ENCODE results near the gene C9orf43. TPM values are rescaled to one million over a fixed set of nuclear protein-coding genes. Genes with fewer than 3 reads are reported as not detected.
"Not testable (repeated sequence)": the region's sequence is repeated elsewhere in the genome, so short reads cannot be mapped to it uniquely, and the experiment has no call there.

C9orf43 gene
- total RNA-seq, 1 donor, result 0.43 TPM

DNA sequence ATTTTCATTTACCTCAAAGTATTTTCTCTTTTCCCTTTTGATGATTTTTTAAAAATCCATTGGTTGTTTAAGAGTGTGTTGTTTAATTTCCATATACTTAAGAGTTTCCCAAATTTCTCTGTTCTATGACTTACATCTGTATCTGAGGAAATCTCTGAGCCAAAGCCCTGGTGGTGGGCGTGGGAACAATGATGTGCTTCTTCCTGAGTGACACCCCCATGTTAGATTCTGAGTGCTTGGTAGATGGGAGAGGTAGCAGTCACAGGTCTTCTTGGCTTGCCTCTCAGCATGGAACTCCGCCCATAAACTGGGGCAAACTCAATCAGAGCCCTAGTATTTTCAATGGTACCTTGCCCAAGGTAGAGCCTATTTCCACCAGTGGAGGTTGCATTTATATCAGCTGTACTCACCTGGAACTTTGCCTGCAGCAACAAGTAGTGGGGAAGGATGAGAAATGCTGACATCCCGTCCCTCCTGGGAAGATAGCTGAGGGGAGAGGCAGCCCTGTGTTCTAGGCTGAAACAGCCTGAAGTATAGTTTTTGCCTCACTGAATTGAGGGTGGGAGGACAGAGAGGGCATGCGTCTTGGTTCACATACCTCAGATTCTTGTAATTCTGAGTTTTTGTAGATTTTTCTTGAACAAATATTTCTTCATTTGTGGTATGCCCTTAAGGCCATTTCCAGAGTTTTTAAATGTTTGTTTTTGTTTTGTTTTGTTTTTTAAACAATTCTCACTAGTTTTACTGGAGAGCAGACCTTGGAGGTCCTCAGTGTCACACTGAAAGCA lies 26.4 kb downstream of the C9orf43 start:
- no peak overlapping the region for H3K4me3 ChIP-seq (ENCODE audit: low read depth, low read length)
- TF ChIP-seq, protein P1, sequence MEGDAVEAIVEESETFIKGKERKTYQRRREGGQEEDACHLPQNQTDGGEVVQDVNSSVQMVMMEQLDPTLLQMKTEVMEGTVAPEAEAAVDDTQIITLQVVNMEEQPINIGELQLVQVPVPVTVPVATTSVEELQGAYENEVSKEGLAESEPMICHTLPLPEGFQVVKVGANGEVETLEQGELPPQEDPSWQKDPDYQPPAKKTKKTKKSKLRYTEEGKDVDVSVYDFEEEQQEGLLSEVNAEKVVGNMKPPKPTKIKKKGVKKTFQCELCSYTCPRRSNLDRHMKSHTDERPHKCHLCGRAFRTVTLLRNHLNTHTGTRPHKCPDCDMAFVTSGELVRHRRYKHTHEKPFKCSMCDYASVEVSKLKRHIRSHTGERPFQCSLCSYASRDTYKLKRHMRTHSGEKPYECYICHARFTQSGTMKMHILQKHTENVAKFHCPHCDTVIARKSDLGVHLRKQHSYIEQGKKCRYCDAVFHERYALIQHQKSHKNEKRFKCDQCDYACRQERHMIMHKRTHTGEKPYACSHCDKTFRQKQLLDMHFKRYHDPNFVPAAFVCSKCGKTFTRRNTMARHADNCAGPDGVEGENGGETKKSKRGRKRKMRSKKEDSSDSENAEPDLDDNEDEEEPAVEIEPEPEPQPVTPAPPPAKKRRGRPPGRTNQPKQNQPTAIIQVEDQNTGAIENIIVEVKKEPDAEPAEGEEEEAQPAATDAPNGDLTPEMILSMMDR (IDR thresholded peaks at IDR 0.05; ENCODE audit: insufficient read depth, low read depth, low read length), result no peak
- DNase-seq (ENCODE audit: low read depth), result peak; percentile 47

DNA sequence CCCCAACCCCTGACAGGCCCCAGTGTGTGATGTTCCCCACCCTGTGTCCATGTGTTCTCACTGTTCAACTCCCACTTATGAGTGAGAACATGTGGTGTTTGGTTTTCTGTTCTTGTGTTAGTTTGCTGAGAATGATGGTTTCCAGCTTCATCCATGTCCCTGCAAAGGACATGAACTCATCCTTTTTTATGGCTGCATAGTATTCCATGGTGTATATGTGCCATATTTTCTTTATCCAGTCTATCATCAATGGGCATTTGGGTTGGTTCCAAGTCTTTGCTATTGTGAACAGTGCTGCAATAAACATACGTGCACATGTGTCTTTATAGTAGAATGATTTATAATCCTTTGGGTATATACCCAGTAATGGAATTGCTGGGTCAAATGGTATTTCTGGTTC lies 27.2 kb downstream of the C9orf43 start:
- DNase-seq (ENCODE audit: low read depth), result not testable (repeated sequence)

GRCh38 chr9:113444736-113445135 lies 34.2 kb downstream of the C9orf43 start:
- DNase-seq (ENCODE audit: low read depth), result no peak
- H3K4me3 ChIP-seq (ENCODE audit: low read depth, low read length), result no peak overlapping the region
- TF ChIP-seq, protein P1 (IDR thresholded peaks at IDR 0.05; ENCODE audit: insufficient read depth, low read depth, low read length), result no peak

More for the DNA sequence above, 27.2 kb downstream of the C9orf43 start:
- not testable (repeated sequence) for H3K4me3 ChIP-seq (ENCODE audit: low read depth, low read length)

DNA sequence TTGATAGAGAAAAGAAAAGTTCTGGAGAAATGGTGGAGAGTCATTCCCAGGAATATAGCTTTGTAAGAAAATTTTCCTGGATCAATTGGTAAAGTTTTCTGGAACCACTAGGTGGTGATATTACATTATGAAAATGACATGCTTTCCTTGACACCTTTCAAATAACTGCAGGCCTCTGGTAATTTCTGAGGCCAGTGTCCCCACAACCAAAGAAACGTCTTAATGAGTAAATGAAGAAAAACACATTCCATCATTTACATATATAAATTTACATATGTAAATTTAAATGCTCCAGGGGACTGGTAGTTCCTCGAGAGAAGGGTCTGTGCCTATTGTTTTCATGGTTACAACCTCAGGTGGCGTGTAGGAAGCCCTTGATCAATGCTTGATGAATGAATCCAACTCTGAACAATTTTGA lies 35.8 kb downstream of the C9orf43 start:
- no peak overlapping the region for H3K4me3 ChIP-seq (ENCODE audit: low read depth, low read length)
- TF ChIP-seq, protein P1 (IDR thresholded peaks at IDR 0.05; ENCODE audit: insufficient read depth, low read depth, low read length), result peak; percentile 60
- DNase-seq (ENCODE audit: low read depth), result peak; percentile 65

DNA sequence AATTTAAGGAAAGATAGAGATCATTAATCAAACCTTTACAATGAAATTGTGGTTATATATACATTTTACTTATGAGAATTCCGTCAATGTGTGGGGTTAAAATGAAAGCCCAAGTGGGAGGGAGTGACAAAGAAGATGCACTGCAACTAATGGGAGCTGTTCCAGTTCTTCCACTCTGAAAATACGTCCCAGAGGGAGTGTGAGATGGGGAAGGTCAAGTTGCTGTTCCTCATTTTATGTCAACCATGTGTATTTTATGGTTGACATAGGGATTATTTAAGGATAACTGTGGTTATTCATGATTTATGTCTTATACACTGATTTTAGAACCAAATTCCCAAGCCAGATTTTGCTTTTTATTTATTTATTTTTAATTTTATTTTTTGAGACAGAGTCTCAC lies 38.8 kb downstream of the C9orf43 start:
- H3K4me3 ChIP-seq (ENCODE audit: low read depth, low read length), result no peak overlapping the region
- DNase-seq (ENCODE audit: low read depth), result peak; percentile 38
- TF ChIP-seq, protein P1 (IDR thresholded peaks at IDR 0.05; ENCODE audit: insufficient read depth, low read depth, low read length), result no peak

GRCh38 chr9:113452113-113452605 lies 41.6 kb downstream of the C9orf43 start:
- H3K4me3 ChIP-seq (ENCODE audit: low read depth, low read length), result no peak overlapping the region
- TF ChIP-seq, protein P1 (IDR thresholded peaks at IDR 0.05; ENCODE audit: insufficient read depth, low read depth, low read length), result no peak
- DNase-seq (ENCODE audit: low read depth), result no peak

- TF ChIP-seq, protein P1 (IDR thresholded peaks at IDR 0.05; ENCODE audit: insufficient read depth, low read depth, low read length), result no peak
- peak; percentile 91 for DNase-seq (ENCODE audit: low read depth)
- H3K4me3 ChIP-seq (ENCODE audit: low read depth, low read length), result no peak overlapping the region
These were observed 44.6 kb downstream of the C9orf43 start for GRCh38 chr9:113454914-113455761.
